Caco-2 (cell line): Measurements from ENCODE around the gene IFITM10. TPM values are rescaled to one million over a fixed set of nuclear protein-coding genes. Genes with fewer than 3 reads are reported as not detected.

ENCODE experiments used
- BruUV-seq: library from RNA; stranded (reverse); fragments of 400-500 nt; replicated peaks from 2 replicates; lab custom pipeline; 2021; lab: Mats Ljungman, UMichigan
- CTCF ChIA-PET: fragments of 300-600 bp; sonication (Branson Sonifier 250); formaldehyde crosslinking; loops from one replicate; lab custom pipeline; 2022; ENCODE audit warnings: antibody characterized with exemption; lab: Charles Lee
- POLR2A ChIA-PET: fragments of 300-600 bp; sonication (Branson Sonifier 250); formaldehyde crosslinking; loops from one replicate; lab custom pipeline; 2022; ENCODE audit warnings: antibody characterized with exemption; lab: Charles Lee
- DNase-seq, 2 experiments: peaks; one replicate each; pipeline versions ENCODE4 v3.0.0 to v3.0.0-alpha.2; 2020 to 2022
- H3K27me3 ChIP-seq: replicated peaks from 2 replicates; pipeline ENCODE4 v1.6.0; 2011; ENCODE audit warnings: low read length; ENCODE audit not compliant: control insufficient read depth, insufficient read depth
- H3K36me3 ChIP-seq: 2 replicates; pipeline ENCODE4 v1.5.1; 2011; ENCODE audit warnings: low read length; ENCODE audit not compliant: control insufficient read depth, insufficient read depth
- H3K4me1 ChIP-seq: fragments of 250-450 bp; sonication (Bioruptor Pico); 2 replicates; pipeline ENCODE4 v1.5.1; 2020; ENCODE audit warnings: mild to moderate bottlenecking
- H3K4me3 ChIP-seq: 2 replicates; pipeline ENCODE4 v1.5.1; 2011; ENCODE audit warnings: low read depth, mild to moderate bottlenecking, control low read depth, low read length
- H3K9me3 ChIP-seq: fragments of 250-450 bp; sonication (Bioruptor Pico); 2 replicates; pipeline ENCODE4 v1.5.1; 2020; ENCODE audit warnings: mild to moderate bottlenecking, moderate library complexity
- H3K27ac Mint-ChIP-seq: one replicate; pipeline ENCODE4 v1.8.0; 2022; ENCODE audit warnings: mixed read lengths; ENCODE audit not compliant: unreplicated experiment
- H3K27me3 Mint-ChIP-seq: one replicate; pipeline ENCODE4 v1.8.0; 2022; ENCODE audit warnings: mixed read lengths; ENCODE audit not compliant: insufficient read depth, unreplicated experiment
- H3K36me3 Mint-ChIP-seq: one replicate; pipeline ENCODE4 v1.8.0; 2022; ENCODE audit warnings: mild to moderate bottlenecking, mixed read lengths; ENCODE audit not compliant: insufficient read depth, unreplicated experiment
- H3K4me1 Mint-ChIP-seq: one replicate; pipeline ENCODE4 v1.8.0; 2022; ENCODE audit warnings: low read depth, mixed read lengths; ENCODE audit not compliant: unreplicated experiment
- H3K4me3 Mint-ChIP-seq: one replicate; pipeline ENCODE4 v1.8.0; 2022; ENCODE audit warnings: mild to moderate bottlenecking, moderate library complexity, mixed read lengths; ENCODE audit not compliant: unreplicated experiment
- H3K9me3 Mint-ChIP-seq: one replicate; pipeline ENCODE4 v1.8.0; 2022; ENCODE audit warnings: mixed read lengths; ENCODE audit not compliant: unreplicated experiment
- intact Hi-C: fragments of 100-400 bp; cut with micrococcal nuclease; formaldehyde crosslinking; loops from one replicate; pipeline ENCODE4 v1.10.0; 2022; ENCODE audit not compliant: unreplicated experiment
- total RNA-seq: library from RNA; stranded (reverse); gene quantifications from 2 replicates; pipeline ENCODE4 v1.2.3, GENCODE V29; 2022
- TF ChIP-seq, protein P1 (sequence below), 2 experiments: fragments of 200-600 bp in 1 of 2; IDR thresholded peaks; 1 replicate in 1 of 2; 2 replicates in 1 of 2; pipeline versions ENCODE4 v1.5.1 to v1.8.0; 2011 to 2022; ENCODE audit warnings: antibody characterized with exemption in 1 of 2, control low read depth in 1 of 2, inconsistent platforms in 1 of 2, low read depth in 1 of 2, low read length in 1 of 2, mild to moderate bottlenecking in 1 of 2, moderate library complexity in 1 of 2; ENCODE audit not compliant: insufficient read depth in 1 of 2, severe bottlenecking in 1 of 2, unreplicated experiment in 1 of 2

The IFITM10 gene
- total RNA-seq, 1 experiment from 2014 or later: 2.7 TPM

DNA sequence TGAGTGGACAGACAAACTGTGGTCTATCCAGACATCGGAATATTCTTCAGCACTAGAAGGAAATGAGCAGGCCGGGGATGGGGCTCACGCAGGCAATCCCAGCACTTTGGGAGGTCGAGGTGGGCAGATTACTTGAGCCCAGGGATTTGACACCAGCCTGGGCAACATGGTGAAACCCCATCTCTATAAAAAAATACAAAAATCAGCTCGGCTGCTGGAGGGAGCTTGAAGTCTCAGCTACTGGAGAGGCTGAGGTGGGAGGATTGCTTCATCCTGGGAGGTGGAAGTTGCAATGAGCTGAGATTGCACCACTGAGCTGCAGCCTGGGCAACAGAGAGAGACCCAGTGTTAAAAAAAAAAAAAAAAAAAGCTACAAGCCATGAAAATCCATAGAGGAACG is 21.3 kb upstream of the IFITM10 start:
- Mint-ChIP-seq H3K4me3 (no peak overlapping the region), H3K36me3 (no peaks in the 10 kb centered on the region), H3K27me3 (no peaks in the 10 kb centered on the region), H3K4me1 (peaks cover 11% of the 10 kb centered on the region), H3K27ac (peak overlapping the region; percentile 74), H3K9me3 (no peaks in the 10 kb centered on the region)
- BruUV-seq: no TSS peak
- intact Hi-C loops: no loop called here
- TF ChIP-seq, protein P1, sequence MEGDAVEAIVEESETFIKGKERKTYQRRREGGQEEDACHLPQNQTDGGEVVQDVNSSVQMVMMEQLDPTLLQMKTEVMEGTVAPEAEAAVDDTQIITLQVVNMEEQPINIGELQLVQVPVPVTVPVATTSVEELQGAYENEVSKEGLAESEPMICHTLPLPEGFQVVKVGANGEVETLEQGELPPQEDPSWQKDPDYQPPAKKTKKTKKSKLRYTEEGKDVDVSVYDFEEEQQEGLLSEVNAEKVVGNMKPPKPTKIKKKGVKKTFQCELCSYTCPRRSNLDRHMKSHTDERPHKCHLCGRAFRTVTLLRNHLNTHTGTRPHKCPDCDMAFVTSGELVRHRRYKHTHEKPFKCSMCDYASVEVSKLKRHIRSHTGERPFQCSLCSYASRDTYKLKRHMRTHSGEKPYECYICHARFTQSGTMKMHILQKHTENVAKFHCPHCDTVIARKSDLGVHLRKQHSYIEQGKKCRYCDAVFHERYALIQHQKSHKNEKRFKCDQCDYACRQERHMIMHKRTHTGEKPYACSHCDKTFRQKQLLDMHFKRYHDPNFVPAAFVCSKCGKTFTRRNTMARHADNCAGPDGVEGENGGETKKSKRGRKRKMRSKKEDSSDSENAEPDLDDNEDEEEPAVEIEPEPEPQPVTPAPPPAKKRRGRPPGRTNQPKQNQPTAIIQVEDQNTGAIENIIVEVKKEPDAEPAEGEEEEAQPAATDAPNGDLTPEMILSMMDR (IDR thresholded peaks at IDR 0.05; ENCODE audit: insufficient read depth in 1 of 2, low read depth in 1 of 2, low read length in 1 of 2, severe bottlenecking in 1 of 2, unreplicated experiment in 1 of 2): no peak
- ChIA-PET CTCF (interaction anchor here (0.6 kb wide), 1 partner anchor 25 kb away, joined by 3 read pairs; no protein-coding TSS in a partner anchor), POLR2A (interaction anchor here (0.6 to 0.7 kb wide), 3 partner anchors 14 to 910 kb away, joined by 3 to 5 read pairs (median 3); no protein-coding TSS in a partner anchor)
- H3K27me3 ChIP-seq: no peaks in the 10 kb centered on the region
- DNase-seq: no peak
- no peaks in the 10 kb centered on the region for H3K9me3 ChIP-seq
- no peak overlapping the region for H3K4me3 ChIP-seq
- H3K4me1 ChIP-seq: peaks cover 8% of the 10 kb centered on the region
- no peaks in the 10 kb centered on the region for H3K36me3 ChIP-seq

DNA sequence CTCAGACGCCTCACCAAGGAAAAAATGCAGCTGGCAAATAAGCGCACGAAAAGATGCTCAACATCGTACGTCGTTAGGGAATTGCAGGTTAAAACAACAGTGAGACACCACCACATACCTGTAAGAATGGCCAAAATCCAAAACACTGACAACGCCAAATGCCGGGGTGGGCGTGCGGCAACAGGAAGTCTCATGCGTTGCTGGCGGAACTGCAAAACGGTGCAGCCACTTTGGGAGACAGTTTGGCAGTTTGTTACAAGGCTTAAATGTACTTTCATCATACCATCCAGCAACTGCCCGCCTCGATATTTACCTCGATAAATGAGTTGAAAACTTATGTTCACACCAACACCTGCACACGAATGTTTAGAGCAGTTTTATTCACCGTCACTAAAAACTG is 20.9 kb upstream of the IFITM10 start:
- no peak overlapping the region for H3K4me3 ChIP-seq
- no peaks in the 10 kb centered on the region for H3K36me3 ChIP-seq
- ChIA-PET CTCF (no interaction called here), POLR2A (interaction anchor here (0.6 kb wide), 1 partner anchor 14 kb away, joined by 5 read pairs; no protein-coding TSS in a partner anchor)
- peaks cover 11% of the 10 kb centered on the region for H3K4me1 Mint-ChIP-seq
- H3K4me1 ChIP-seq: peaks cover 8% of the 10 kb centered on the region
- no peaks in the 10 kb centered on the region for H3K9me3 ChIP-seq
- no peaks in the 10 kb centered on the region for H3K27me3 Mint-ChIP-seq
- TF ChIP-seq, protein P1 (IDR thresholded peaks at IDR 0.05; ENCODE audit: insufficient read depth in 1 of 2, low read depth in 1 of 2, low read length in 1 of 2, severe bottlenecking in 1 of 2, unreplicated experiment in 1 of 2): no peak
- H3K27me3 ChIP-seq: no peaks in the 10 kb centered on the region
- H3K4me3 Mint-ChIP-seq: no peak overlapping the region
- peak overlapping the region; percentile 74 for H3K27ac Mint-ChIP-seq
- intact Hi-C loops: no loop called here
- no peak for DNase-seq
- no TSS peak for BruUV-seq
- H3K36me3 Mint-ChIP-seq: no peaks in the 10 kb centered on the region
- no peaks in the 10 kb centered on the region for H3K9me3 Mint-ChIP-seq

DNA sequence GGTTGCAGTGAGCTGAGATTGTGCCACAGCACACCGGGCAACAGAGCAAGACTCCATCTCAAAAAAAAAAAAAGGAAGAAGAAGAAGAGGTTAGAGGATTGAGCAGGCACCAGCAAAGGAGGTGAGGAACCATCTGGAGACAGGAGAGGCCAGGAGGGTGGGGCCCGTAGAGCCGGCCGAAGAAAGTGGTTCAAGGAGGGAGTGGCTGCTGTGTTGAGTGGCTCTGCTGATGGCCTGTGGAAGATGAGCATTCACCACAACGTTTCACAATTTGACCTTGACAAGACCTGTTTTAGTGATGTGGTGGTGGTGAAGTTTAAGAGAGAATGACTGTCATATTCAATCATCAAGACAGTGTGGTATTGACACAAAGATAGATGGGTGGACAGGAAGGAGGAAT is 20.1 kb upstream of the IFITM10 start:
- peaks cover 11% of the 10 kb centered on the region for H3K4me1 Mint-ChIP-seq
- POLR2A ChIA-PET: no interaction called here
- H3K9me3 ChIP-seq: no peaks in the 10 kb centered on the region

More for the DNA sequence above, 20.1 kb upstream of the IFITM10 start:
- CTCF ChIA-PET: no interaction called here
- Histone ChIP-seq H3K4me1 (peaks cover 8% of the 10 kb centered on the region), H3K27me3 (no peaks in the 10 kb centered on the region), H3K4me3 (no peak overlapping the region), H3K36me3 (no peaks in the 10 kb centered on the region)
- H3K9me3 Mint-ChIP-seq: no peaks in the 10 kb centered on the region
- no peak overlapping the region for H3K4me3 Mint-ChIP-seq
- BruUV-seq: no TSS peak
- no peaks in the 10 kb centered on the region for H3K27me3 Mint-ChIP-seq
- H3K36me3 Mint-ChIP-seq: no peaks in the 10 kb centered on the region
- no peak for DNase-seq
- intact Hi-C loops: no loop called here
- TF ChIP-seq, protein P1 (IDR thresholded peaks at IDR 0.05; ENCODE audit: insufficient read depth in 1 of 2, low read depth in 1 of 2, low read length in 1 of 2, severe bottlenecking in 1 of 2, unreplicated experiment in 1 of 2): no peak
- H3K27ac Mint-ChIP-seq: no peak overlapping the region
